ENCODE measurements around the gene CTBP1. TPM values are rescaled to one million over a fixed set of nuclear protein-coding genes. Genes with fewer than 3 reads are reported as not detected.

CTBP1 gene
- total RNA-seq, 1 experiment from 2014 or later: 223 TPM

- no peak overlapping the region for H2AFZ ChIP-seq (ENCODE audit: low read length)
- ATAC-seq (no peak), DNase-seq (no peak)
- no peaks in the 10 kb centered on the region for H3K4me1 ChIP-seq (ENCODE audit: insufficient read depth, low read length)
- H3K4me2 ChIP-seq (ENCODE audit: low read length): no peak overlapping the region
- H3K79me2 ChIP-seq (ENCODE audit: low read length): peaks cover 8% of the 10 kb centered on the region
- intact Hi-C loops (cut with micrococcal nuclease): no loop called here
- POLR2A ChIA-PET (ENCODE audit: unreplicated experiment): no interaction called here
- no TSS peak for BruUV-seq (replicated peaks)
- no peaks in the 10 kb centered on the region for H3K27me3 ChIP-seq (ENCODE audit: low read length)
- no peaks in the 10 kb centered on the region for H3F3A ChIP-seq (ENCODE audit: low read length, unreplicated experiment)
- H3K4me3 ChIP-seq (ENCODE audit: low read length): no peak overlapping the region
- H3K9me2 ChIP-seq (replicated peaks; ENCODE audit: low read length): no peaks in the 10 kb centered on the region
- TF ChIP-seq CTCF (conservative IDR thresholded peaks at IDR 0.05; ENCODE audit: low read depth, low read length) (no peak), EZH2 (IDR thresholded peaks at IDR 0.05; ENCODE audit: low read length, unreplicated experiment) (no peak), EZH2phosphoT487 (IDR thresholded peaks at IDR 0.05; ENCODE audit: borderline replicate concordance, low read length) (no peak)
- peaks cover 4% of the 10 kb centered on the region; the same call in 1 of the 2 replicates for H3K36me3 ChIP-seq (ENCODE audit: low read depth, low read length)
- H4K20me1 ChIP-seq (ENCODE audit: low read length): no peaks in the 10 kb centered on the region
- H3K9me3 ChIP-seq (ENCODE audit: low read length): no peaks in the 10 kb centered on the region
- H3K9ac ChIP-seq (ENCODE audit: low read length): no peak overlapping the region
- CTCF ChIA-PET: no interaction called here
- no peak overlapping the region for H3K27ac ChIP-seq (ENCODE audit: low read length)
These were observed 14.6 kb downstream of the CTBP1 start for GRCh38 chr4:1234309-1234695.

DNA sequence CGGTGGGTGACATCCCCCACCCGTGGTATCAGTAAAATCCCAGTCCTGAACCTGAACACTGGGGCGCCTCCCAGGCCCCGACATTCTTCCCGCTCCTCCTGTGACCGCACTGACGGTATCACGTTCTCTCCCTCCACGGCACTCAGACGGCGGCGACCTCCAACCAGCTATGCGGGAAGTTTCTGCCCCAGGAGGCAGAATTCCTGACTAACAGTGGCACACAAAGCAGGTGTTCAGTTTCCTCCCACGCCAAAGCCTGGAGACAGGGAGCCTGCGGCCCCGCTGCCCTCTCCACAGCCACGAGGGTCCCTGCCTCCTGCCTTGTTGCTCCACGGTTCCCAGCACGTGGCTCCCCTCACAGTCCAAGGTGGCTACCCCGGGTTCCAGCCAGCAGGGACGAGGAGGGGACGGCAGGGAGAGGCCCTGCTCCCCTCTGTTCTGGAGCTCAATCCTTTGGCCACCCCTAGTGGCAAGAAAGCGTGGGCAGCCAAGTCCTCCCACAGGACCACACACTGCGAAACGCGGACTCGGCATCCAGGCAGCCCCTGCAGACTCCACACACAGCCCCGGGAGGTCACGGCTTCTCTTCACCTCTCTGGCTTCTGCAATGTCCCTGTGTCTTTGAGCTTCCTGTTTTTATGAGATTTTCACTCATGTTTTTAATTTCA lies 15.2 kb downstream of the CTBP1 start:
- intact Hi-C loops (cut with micrococcal nuclease): no loop called here
- POLR2A ChIA-PET (ENCODE audit: unreplicated experiment): no interaction called here

More for the DNA sequence above, 15.2 kb downstream of the CTBP1 start:
- Histone ChIP-seq H4K20me1 (ENCODE audit: low read length) (no peaks in the 10 kb centered on the region), H2AFZ (ENCODE audit: low read length) (no peak overlapping the region), H3K4me3 (ENCODE audit: low read length) (no peak overlapping the region), H3K36me3 (ENCODE audit: low read depth, low read length) (peaks cover 4% of the 10 kb centered on the region; the same call in 1 of the 2 replicates), H3K4me1 (ENCODE audit: insufficient read depth, low read length) (no peaks in the 10 kb centered on the region), H3K27me3 (ENCODE audit: low read length) (no peaks in the 10 kb centered on the region), H3K79me2 (ENCODE audit: low read length) (peaks cover 3% of the 10 kb centered on the region; the same call in 1 of the 2 replicates), H3F3A (ENCODE audit: low read length, unreplicated experiment) (no peaks in the 10 kb centered on the region), H3K9me3 (ENCODE audit: low read length) (no peaks in the 10 kb centered on the region), H3K27ac (ENCODE audit: low read length) (no peak overlapping the region), H3K9me2 (replicated peaks; ENCODE audit: low read length) (no peaks in the 10 kb centered on the region), H3K9ac (ENCODE audit: low read length) (no peak overlapping the region), H3K4me2 (ENCODE audit: low read length) (no peak overlapping the region)
- ATAC-seq (no peak), DNase-seq (no peak)
- TF ChIP-seq EZH2phosphoT487 (IDR thresholded peaks at IDR 0.05; ENCODE audit: borderline replicate concordance, low read length) (no peak), EZH2 (IDR thresholded peaks at IDR 0.05; ENCODE audit: low read length, unreplicated experiment) (no peak), CTCF (conservative IDR thresholded peaks at IDR 0.05; ENCODE audit: low read depth, low read length) (no peak)
- CTCF ChIA-PET: no interaction called here
- no TSS peak for BruUV-seq (replicated peaks)

All from PC-3 (cell line).